Mesodermal cell (in vitro differentiated cells): ENCODE measurements around the gene TBATA.

Source experiments
- H3K27ac ChIP-seq: 2 replicates; pipeline ENCODE4 v1.7.0; 2013; ENCODE audit warnings: mild to moderate bottlenecking, low read depth, low read length, moderate library complexity; ENCODE audit not compliant: severe bottlenecking
- H3K36me3 ChIP-seq: 2 replicates; pipeline ENCODE4 v1.7.1; 2013; ENCODE audit warnings: mild to moderate bottlenecking, low read length, moderate library complexity; ENCODE audit not compliant: control insufficient read depth, insufficient read depth
- H3K4me1 ChIP-seq: one replicate; pipeline ENCODE4 v1.7.1; 2013; ENCODE audit warnings: mild to moderate bottlenecking, low read length; ENCODE audit not compliant: insufficient read depth, control insufficient read depth, poor library complexity, severe bottlenecking
- H3K4me3 ChIP-seq: 2 replicates; pipeline ENCODE4 v1.7.0; 2013; ENCODE audit warnings: low read length, control low read depth, mild to moderate bottlenecking; ENCODE audit not compliant: insufficient read depth, poor library complexity, severe bottlenecking; ENCODE audit errors: extremely low read depth
- H3K9me3 ChIP-seq: 2 replicates; pipeline ENCODE4 v1.7.1; 2013; ENCODE audit warnings: mild to moderate bottlenecking, low read length, moderate library complexity; ENCODE audit not compliant: control insufficient read depth
- WGBS, 2 experiments: methylation state at CpG; one replicate each; pipeline ENCODE4 v1.1.5; 2013; ENCODE audit warnings: missing lambda C conversion rate in 2 of 2; ENCODE audit not compliant: insufficient coverage in 2 of 2; 5-methylcytosine and 5-hydroxymethylcytosine counted together

Gene TBATA

GRCh38 chr10:70822076-70822820, 37.1 kb upstream of the TBATA start:
- 88 to 100% methylated on average over 2 of the region's 2 CpGs for WGBS, 2 experiments

GRCh38 chr10:70820976-70821750, 36.0 kb upstream of the TBATA start:
- H3K27ac ChIP-seq, result no peak overlapping the region
- no peaks in the 10 kb centered on the region for H3K9me3 ChIP-seq
- H3K36me3 ChIP-seq, result peaks cover 64% of the 10 kb centered on the region
- no peak overlapping the region for H3K4me3 ChIP-seq
- WGBS, 2 experiments, result 94 to 100% methylated on average over 2 of the region's 4 CpGs
- peaks cover 8% of the 10 kb centered on the region for H3K4me1 ChIP-seq

More at GRCh38 chr10:70822076-70822820, 37.1 kb upstream of the TBATA start:
- peaks cover 4% of the 10 kb centered on the region for H3K4me1 ChIP-seq
- no peak overlapping the region for H3K4me3 ChIP-seq
- H3K9me3 ChIP-seq, result no peaks in the 10 kb centered on the region
- peaks cover 72% of the 10 kb centered on the region for H3K36me3 ChIP-seq
- no peak overlapping the region for H3K27ac ChIP-seq

- no peaks in the 10 kb centered on the region for H3K9me3 ChIP-seq
- peak overlapping the region; percentile 72 for H3K4me3 ChIP-seq
- peaks cover 11% of the 10 kb centered on the region for H3K4me1 ChIP-seq
- H3K27ac ChIP-seq, result peak overlapping the region; percentile 89
- peaks cover 41% of the 10 kb centered on the region for H3K36me3 ChIP-seq
- WGBS, 2 experiments, result 1% methylated on average over 25 to 33 of the region's 43 CpGs
Observed at GRCh38 chr10:70816220-70816894, 31.2 kb upstream of the TBATA start.

- peak within 1 kb of the TSS; percentile 72 for H3K4me3 ChIP-seq
- H3K9me3 ChIP-seq, result no peaks in the 10 kb centered on the region
- peak within 1 kb of the TSS; percentile 89 for H3K27ac ChIP-seq
- 6 to 7% methylated on average over 32 to 33 of the region's 58 CpGs for WGBS, 2 experiments
- H3K36me3 ChIP-seq, result peaks cover 34% of the 10 kb centered on the region
- peaks cover 11% of the 10 kb centered on the region for H3K4me1 ChIP-seq
Observed at GRCh38 chr10:70815504-70816219, 30.5 kb upstream of the TBATA start, which contains the start of gene SGPL1. Gene SGPL1, plus strand, starts transcription at chr10:70815948. Its CDS starts 906 bp downstream, at chr10:70816854.

- 96 to 100% methylated on average over 2 of the region's 4 CpGs for WGBS, 2 experiments
- no peak overlapping the region for H3K27ac ChIP-seq
- H3K36me3 ChIP-seq, result peaks cover 18% of the 10 kb centered on the region
- H3K4me3 ChIP-seq, result no peak overlapping the region
- H3K9me3 ChIP-seq, result no peaks in the 10 kb centered on the region
- peaks cover 14% of the 10 kb centered on the region for H3K4me1 ChIP-seq
Observed at GRCh38 chr10:70814126-70814525, 28.9 kb upstream of the TBATA start.

GRCh38 chr10:70812814-70813213, 27.6 kb upstream of the TBATA start:
- WGBS, 2 experiments, result 92 to 97% methylated on average over 2 to 4 of the region's 4 CpGs
- H3K36me3 ChIP-seq, result peaks cover 6% of the 10 kb centered on the region
- no peak overlapping the region for H3K27ac ChIP-seq
- H3K9me3 ChIP-seq, result no peaks in the 10 kb centered on the region
- H3K4me1 ChIP-seq, result peaks cover 17% of the 10 kb centered on the region
- no peak overlapping the region for H3K4me3 ChIP-seq

GRCh38 chr10:70811881-70812280, 26.7 kb upstream of the TBATA start:
- H3K9me3 ChIP-seq, result no peaks in the 10 kb centered on the region
- 80 to 86% methylated on average over 1 to 3 of the region's 3 CpGs for WGBS, 2 experiments
- H3K36me3 ChIP-seq, result no peaks in the 10 kb centered on the region
- peaks cover 9% of the 10 kb centered on the region for H3K4me1 ChIP-seq
- no peak overlapping the region for H3K27ac ChIP-seq
- no peak overlapping the region for H3K4me3 ChIP-seq

GRCh38 chr10:70810967-70811366, 25.8 kb upstream of the TBATA start:
- no peak overlapping the region for H3K27ac ChIP-seq

GRCh38 chr10:70809726-70810125, 24.5 kb upstream of the TBATA start:
- H3K4me1 ChIP-seq, result peaks cover 7% of the 10 kb centered on the region
- H3K27ac ChIP-seq, result peak overlapping the region; percentile 39
- H3K36me3 ChIP-seq, result no peaks in the 10 kb centered on the region
- no peak overlapping the region for H3K4me3 ChIP-seq
- no peaks in the 10 kb centered on the region for H3K9me3 ChIP-seq
- WGBS, 2 experiments, result 43% methylated on average over 1 of the region's 2 CpGs; no CpG with 5 or more reads in 1 of the 2 experiments

More at GRCh38 chr10:70810967-70811366, 25.8 kb upstream of the TBATA start:
- no CpG with 5 or more reads among the region's 1 CpG for WGBS, 2 experiments
- Histone ChIP-seq H3K36me3 (no peaks in the 10 kb centered on the region), H3K4me3 (no peak overlapping the region), H3K4me1 (peaks cover 9% of the 10 kb centered on the region), H3K9me3 (no peaks in the 10 kb centered on the region)

- no peaks in the 10 kb centered on the region for H3K9me3 ChIP-seq
- H3K4me1 ChIP-seq, result peaks cover 7% of the 10 kb centered on the region
- no peaks in the 10 kb centered on the region for H3K36me3 ChIP-seq
- H3K4me3 ChIP-seq, result no peak overlapping the region
- peak overlapping the region; percentile 39 for H3K27ac ChIP-seq
- 87 to 91% methylated on average over 3 to 4 of the region's 6 CpGs for WGBS, 2 experiments
Observed at GRCh38 chr10:70809011-70809611, 23.9 kb upstream of the TBATA start.
